ENCODE results near the gene DCP2.

- TF ChIP-seq POLR2AphosphoS5 (IDR thresholded peaks at IDR 0.05) (no peak), POLR2A (IDR thresholded peaks at IDR 0.05) (no peak)
Measured at GRCh38 chr5:113065626-113066025, 89.0 kb downstream of the DCP2 start.
